H1 (cell line): Measurements from ENCODE around the gene ARTN. TPM values are rescaled to one million over a fixed set of nuclear protein-coding genes. Genes with fewer than 3 reads are reported as not detected.

Source experiments
- EZH2 ChIP-seq: fragments of 200-600 bp; sonication (generic); IDR thresholded peaks from 2 replicates; pipeline ENCODE4 v1.7.1; 2012; ENCODE audit warnings: low read depth, mild to moderate bottlenecking, moderate library complexity, low read length, inconsistent platforms; ENCODE audit not compliant: severe bottlenecking
- KDM1A ChIP-seq: fragments of 200-600, 300-600 bp; sonication (generic); IDR thresholded peaks from 2 replicates; pipeline ENCODE4 v1.7.1; 2016; ENCODE audit warnings: mild to moderate bottlenecking, low read length, borderline replicate concordance
- SIRT6 ChIP-seq: IDR thresholded peaks from one replicate; pipeline ENCODE4 v1.7.1; 2012; ENCODE audit warnings: low read length, inconsistent platforms
- polyA plus RNA-seq, 7 experiments: library from polyadenylated mRNA; depleted of rRNA in 3 of 7; stranded (reverse) in 5 of 7; unstranded in 2 of 7; fragments of >200 nt in 5 of 7; fragments of 200-250 nt in 2 of 7; gene quantifications; 1 replicate in 5 of 7; 2 replicates in 1 of 7; 4 replicates in 1 of 7; pipeline versions ENCODE4 v1.2.1 to v1.2.3, GENCODE V29; 2011 to 2013; ENCODE audit warnings: missing spikeins in 2 of 7, mixed read lengths in 2 of 7
- total RNA-seq: library from RNA; stranded (reverse); fragmentation: NEBNext Ultra II Directional; extraction: Animal tissue kit (Norgen Biotek cat#: 25700); gene quantifications from 2 replicates; pipeline ENCODE4 v1.2.1, GENCODE V29; 2021
- TF ChIP-seq, protein P1 (sequence below): fragments of 300-600 bp; sonication (generic); IDR thresholded peaks from 2 replicates; pipeline ENCODE4 v1.7.1; 2012; ENCODE audit warnings: low read length, moderate library complexity, mild to moderate bottlenecking, inconsistent platforms; ENCODE audit not compliant: insufficient replicate concordance

The ARTN gene
- total and polyA plus RNA-seq, 2 of the 8 experiments (the other 6 are each of a cell fraction or from before 2014, with no cell fraction given): 13.5 to 22.7 TPM

DNA sequence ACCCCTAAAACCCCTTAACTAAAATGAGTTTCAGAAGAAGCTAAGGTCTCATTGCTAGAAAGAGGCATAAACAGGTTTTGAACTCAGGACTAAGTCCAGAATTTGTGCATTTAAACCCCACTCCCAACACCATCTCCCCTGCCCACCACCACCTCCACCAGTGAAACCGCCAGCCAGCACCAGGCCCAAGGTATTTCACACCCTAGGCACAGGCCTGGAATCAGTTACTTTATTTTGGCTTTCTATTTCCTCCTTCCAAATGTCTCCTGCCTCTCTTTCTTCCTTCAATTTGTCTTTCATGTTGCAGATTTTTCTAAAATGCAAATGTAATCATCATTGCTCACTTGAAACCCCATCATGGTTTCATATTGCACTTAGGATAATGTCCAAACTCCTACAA, 11.3 kb downstream of the ARTN start (continued):
- TF ChIP-seq, protein P1, sequence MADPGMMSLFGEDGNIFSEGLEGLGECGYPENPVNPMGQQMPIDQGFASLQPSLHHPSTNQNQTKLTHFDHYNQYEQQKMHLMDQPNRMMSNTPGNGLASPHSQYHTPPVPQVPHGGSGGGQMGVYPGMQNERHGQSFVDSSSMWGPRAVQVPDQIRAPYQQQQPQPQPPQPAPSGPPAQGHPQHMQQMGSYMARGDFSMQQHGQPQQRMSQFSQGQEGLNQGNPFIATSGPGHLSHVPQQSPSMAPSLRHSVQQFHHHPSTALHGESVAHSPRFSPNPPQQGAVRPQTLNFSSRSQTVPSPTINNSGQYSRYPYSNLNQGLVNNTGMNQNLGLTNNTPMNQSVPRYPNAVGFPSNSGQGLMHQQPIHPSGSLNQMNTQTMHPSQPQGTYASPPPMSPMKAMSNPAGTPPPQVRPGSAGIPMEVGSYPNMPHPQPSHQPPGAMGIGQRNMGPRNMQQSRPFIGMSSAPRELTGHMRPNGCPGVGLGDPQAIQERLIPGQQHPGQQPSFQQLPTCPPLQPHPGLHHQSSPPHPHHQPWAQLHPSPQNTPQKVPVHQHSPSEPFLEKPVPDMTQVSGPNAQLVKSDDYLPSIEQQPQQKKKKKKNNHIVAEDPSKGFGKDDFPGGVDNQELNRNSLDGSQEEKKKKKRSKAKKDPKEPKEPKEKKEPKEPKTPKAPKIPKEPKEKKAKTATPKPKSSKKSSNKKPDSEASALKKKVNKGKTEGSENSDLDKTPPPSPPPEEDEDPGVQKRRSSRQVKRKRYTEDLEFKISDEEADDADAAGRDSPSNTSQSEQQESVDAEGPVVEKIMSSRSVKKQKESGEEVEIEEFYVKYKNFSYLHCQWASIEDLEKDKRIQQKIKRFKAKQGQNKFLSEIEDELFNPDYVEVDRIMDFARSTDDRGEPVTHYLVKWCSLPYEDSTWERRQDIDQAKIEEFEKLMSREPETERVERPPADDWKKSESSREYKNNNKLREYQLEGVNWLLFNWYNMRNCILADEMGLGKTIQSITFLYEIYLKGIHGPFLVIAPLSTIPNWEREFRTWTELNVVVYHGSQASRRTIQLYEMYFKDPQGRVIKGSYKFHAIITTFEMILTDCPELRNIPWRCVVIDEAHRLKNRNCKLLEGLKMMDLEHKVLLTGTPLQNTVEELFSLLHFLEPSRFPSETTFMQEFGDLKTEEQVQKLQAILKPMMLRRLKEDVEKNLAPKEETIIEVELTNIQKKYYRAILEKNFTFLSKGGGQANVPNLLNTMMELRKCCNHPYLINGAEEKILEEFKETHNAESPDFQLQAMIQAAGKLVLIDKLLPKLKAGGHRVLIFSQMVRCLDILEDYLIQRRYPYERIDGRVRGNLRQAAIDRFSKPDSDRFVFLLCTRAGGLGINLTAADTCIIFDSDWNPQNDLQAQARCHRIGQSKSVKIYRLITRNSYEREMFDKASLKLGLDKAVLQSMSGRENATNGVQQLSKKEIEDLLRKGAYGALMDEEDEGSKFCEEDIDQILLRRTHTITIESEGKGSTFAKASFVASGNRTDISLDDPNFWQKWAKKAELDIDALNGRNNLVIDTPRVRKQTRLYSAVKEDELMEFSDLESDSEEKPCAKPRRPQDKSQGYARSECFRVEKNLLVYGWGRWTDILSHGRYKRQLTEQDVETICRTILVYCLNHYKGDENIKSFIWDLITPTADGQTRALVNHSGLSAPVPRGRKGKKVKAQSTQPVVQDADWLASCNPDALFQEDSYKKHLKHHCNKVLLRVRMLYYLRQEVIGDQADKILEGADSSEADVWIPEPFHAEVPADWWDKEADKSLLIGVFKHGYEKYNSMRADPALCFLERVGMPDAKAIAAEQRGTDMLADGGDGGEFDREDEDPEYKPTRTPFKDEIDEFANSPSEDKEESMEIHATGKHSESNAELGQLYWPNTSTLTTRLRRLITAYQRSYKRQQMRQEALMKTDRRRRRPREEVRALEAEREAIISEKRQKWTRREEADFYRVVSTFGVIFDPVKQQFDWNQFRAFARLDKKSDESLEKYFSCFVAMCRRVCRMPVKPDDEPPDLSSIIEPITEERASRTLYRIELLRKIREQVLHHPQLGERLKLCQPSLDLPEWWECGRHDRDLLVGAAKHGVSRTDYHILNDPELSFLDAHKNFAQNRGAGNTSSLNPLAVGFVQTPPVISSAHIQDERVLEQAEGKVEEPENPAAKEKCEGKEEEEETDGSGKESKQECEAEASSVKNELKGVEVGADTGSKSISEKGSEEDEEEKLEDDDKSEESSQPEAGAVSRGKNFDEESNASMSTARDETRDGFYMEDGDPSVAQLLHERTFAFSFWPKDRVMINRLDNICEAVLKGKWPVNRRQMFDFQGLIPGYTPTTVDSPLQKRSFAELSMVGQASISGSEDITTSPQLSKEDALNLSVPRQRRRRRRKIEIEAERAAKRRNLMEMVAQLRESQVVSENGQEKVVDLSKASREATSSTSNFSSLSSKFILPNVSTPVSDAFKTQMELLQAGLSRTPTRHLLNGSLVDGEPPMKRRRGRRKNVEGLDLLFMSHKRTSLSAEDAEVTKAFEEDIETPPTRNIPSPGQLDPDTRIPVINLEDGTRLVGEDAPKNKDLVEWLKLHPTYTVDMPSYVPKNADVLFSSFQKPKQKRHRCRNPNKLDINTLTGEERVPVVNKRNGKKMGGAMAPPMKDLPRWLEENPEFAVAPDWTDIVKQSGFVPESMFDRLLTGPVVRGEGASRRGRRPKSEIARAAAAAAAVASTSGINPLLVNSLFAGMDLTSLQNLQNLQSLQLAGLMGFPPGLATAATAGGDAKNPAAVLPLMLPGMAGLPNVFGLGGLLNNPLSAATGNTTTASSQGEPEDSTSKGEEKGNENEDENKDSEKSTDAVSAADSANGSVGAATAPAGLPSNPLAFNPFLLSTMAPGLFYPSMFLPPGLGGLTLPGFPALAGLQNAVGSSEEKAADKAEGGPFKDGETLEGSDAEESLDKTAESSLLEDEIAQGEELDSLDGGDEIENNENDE: no peak
- TF ChIP-seq KDM1A: no peak
- no peak for TF ChIP-seq EZH2
- no peak for TF ChIP-seq SIRT6
